Measurements from ENCODE around the gene SH3GL2.

SH3GL2 gene

DNA sequence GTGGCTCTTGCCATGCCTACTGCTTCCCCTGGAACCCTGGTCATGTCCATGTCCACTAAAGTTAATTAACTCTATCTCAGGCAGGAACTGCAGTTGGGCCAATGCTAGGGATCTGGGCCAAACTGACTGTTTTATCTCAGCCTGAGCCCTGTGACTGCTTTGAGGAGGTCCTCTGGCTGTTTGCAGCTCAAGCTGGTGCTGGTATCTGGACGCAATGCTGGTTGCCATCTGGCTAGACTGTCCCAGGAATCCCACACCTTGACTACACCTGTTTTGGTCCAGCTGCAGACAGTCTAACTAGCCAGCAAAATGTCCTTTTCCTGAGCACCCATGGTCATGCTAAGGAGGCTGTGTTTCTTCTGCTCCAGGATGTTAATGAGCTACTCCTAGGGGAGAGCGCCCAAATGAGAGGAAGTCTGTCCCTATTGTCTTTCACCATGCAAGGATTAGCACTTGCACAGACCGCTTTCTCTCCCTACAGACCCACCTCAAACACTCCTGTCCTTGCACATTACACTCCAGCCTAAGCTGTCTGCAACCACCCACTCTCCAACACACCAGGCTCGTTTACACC, 251.0 kb downstream of the SH3GL2 start:
- Histone ChIP-seq H3K4me3 (ENCODE audit: low read depth, low read length) (no peak overlapping the region), H3K9me3 (ENCODE audit: control insufficient read depth, insufficient read depth, low read depth, low read length) (0 out of 2 replicates have a peak, but pooled peaks cover 3% of the 10 kb centered on the region), H3K27me3 (ENCODE audit: control insufficient read depth, insufficient read depth, low read length) (no peaks in the 10 kb centered on the region), H3K27ac (ENCODE audit: low read depth, low read length) (no peak overlapping the region), H3K36me3 (ENCODE audit: control insufficient read depth, insufficient read depth, low read length) (no peaks in the 10 kb centered on the region), H3K9ac (ENCODE audit: low read length) (no peak overlapping the region), H3K4me1 (ENCODE audit: control insufficient read depth, insufficient read depth, low read length) (peaks cover 10% of the 10 kb centered on the region)

DNA sequence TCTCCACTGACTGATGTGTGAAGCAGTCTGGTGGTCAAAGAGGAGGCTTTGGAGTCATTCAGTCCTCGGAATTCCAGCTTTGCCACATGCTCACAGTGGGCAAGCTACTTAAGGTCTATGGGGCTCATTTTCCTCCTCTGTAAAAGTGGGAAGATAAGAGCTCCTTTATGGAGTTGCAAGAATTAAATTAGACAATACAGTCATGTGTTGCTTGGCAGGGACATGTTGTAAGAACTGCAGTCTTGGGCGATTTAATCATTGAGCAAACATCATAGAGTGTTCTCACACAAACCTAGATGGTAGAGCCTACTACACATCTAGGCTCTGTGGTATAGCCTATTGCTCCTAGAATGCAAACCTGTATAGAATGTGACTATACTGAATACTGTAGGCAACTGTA, 253.9 kb downstream of the SH3GL2 start:
- Histone ChIP-seq H3K36me3 (ENCODE audit: control insufficient read depth, insufficient read depth, low read length) (no peaks in the 10 kb centered on the region), H3K4me1 (ENCODE audit: control insufficient read depth, insufficient read depth, low read length) (peaks cover 10% of the 10 kb centered on the region), H3K4me3 (ENCODE audit: low read depth, low read length) (no peak overlapping the region), H3K27me3 (ENCODE audit: control insufficient read depth, insufficient read depth, low read length) (no peaks in the 10 kb centered on the region), H3K27ac (ENCODE audit: low read depth, low read length) (no peak overlapping the region), H3K9me3 (ENCODE audit: control insufficient read depth, insufficient read depth, low read depth, low read length) (no peaks in the 10 kb centered on the region), H3K9ac (ENCODE audit: low read length) (no peak overlapping the region)

DNA sequence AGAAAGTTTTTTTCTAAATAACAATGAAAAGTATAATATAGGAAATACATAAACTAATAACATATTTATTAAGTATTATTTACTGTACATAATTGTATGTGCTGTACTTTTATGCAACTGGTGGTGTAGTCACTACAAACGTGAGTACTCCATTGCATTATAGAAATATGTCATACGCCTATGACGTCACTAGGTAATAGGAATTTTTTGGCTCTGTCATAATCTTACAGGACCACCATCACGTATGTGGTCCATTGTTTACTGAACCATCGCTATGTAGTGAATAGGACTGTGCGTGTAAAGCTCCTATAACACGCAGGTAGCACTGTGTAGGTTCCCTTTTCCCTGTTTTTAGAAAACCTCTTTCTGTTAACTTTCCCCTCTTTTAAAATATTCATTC, 255.0 kb downstream of the SH3GL2 start:
- Histone ChIP-seq H3K27me3 (ENCODE audit: control insufficient read depth, insufficient read depth, low read length) (no peaks in the 10 kb centered on the region), H3K36me3 (ENCODE audit: control insufficient read depth, insufficient read depth, low read length) (no peaks in the 10 kb centered on the region), H3K9me3 (ENCODE audit: control insufficient read depth, insufficient read depth, low read depth, low read length) (no peaks in the 10 kb centered on the region), H3K9ac (ENCODE audit: low read length) (no peak overlapping the region), H3K4me3 (ENCODE audit: low read depth, low read length) (no peak overlapping the region), H3K27ac (ENCODE audit: low read depth, low read length) (no peak overlapping the region), H3K4me1 (ENCODE audit: control insufficient read depth, insufficient read depth, low read length) (peaks cover 10% of the 10 kb centered on the region)

DNA sequence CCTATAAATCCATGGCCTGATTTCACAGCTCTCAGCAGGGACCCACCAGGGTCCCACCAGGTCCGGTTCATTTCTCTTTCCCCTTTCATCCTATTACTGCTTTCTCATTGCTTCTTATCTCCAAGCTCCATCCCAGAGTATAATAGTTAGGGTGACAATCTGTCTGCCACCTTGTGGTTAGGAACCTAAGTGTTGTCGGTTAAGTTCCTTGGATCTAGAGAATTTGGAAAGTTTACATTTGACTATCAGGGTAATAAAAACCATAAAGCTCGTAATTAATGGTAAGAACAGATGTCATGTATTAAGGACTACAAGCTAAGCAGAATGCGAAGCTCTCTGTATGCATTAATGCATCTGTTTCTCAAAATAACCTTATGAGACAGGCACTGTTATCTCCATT, 259.1 kb downstream of the SH3GL2 start:
- Histone ChIP-seq H3K27me3 (ENCODE audit: control insufficient read depth, insufficient read depth, low read length) (no peaks in the 10 kb centered on the region), H3K27ac (ENCODE audit: low read depth, low read length) (no peak overlapping the region), H3K4me3 (ENCODE audit: low read depth, low read length) (no peak overlapping the region), H3K36me3 (ENCODE audit: control insufficient read depth, insufficient read depth, low read length) (no peaks in the 10 kb centered on the region), H3K9me3 (ENCODE audit: control insufficient read depth, insufficient read depth, low read depth, low read length) (no peaks in the 10 kb centered on the region), H3K4me1 (ENCODE audit: control insufficient read depth, insufficient read depth, low read length) (no peaks in the 10 kb centered on the region), H3K9ac (ENCODE audit: low read length) (no peak overlapping the region)

DNA sequence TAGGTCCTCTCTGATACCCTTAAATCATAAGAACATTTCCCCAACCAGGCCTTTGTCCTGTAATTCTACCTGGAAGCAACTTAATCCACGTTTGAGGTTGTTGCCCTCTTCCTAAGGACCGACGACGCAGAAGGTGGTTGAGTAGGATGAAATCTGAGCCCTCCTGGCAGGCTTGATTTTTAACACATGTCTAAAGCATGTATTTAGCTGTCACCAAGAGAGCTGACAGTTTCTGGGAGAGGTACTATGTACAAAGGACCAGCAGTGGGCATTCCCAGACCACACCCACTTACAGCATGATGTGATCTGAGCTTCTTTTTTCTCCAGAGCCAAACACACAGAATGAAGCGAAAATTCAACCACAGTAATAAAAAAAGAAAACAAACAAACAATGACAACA, 260.9 kb downstream of the SH3GL2 start:
- Histone ChIP-seq H3K4me1 (ENCODE audit: control insufficient read depth, insufficient read depth, low read length) (no peaks in the 10 kb centered on the region), H3K36me3 (ENCODE audit: control insufficient read depth, insufficient read depth, low read length) (no peaks in the 10 kb centered on the region), H3K4me3 (ENCODE audit: low read depth, low read length) (no peak overlapping the region), H3K27ac (ENCODE audit: low read depth, low read length) (no peak overlapping the region), H3K9ac (ENCODE audit: low read length) (no peak overlapping the region), H3K9me3 (ENCODE audit: control insufficient read depth, insufficient read depth, low read depth, low read length) (peaks cover 10% of the 10 kb centered on the region), H3K27me3 (ENCODE audit: control insufficient read depth, insufficient read depth, low read length) (no peaks in the 10 kb centered on the region)

DNA sequence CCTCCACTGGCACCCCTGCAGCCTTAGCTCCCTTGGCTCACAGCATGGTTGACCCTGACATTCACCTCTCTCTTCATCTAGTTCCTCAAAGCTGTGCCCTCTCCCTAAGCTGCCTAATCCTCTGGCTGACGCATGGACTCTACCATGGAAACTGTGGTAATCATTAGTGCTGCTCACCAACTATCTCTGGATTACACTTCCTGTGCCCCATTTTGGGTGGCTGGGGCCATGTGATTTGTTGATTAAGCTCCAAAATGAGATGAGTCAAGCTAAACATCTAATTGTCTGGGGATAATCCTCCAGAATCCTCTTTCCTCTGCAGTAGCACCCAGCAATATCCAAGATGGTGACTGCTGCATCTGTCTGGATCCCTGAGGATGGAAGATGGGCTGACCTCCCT, 264.4 kb downstream of the SH3GL2 start:
- H3K36me3 ChIP-seq (ENCODE audit: control insufficient read depth, insufficient read depth, low read length), result no peaks in the 10 kb centered on the region
- no peak overlapping the region for H3K9ac ChIP-seq (ENCODE audit: low read length)
- H3K27ac ChIP-seq (ENCODE audit: low read depth, low read length), result no peak overlapping the region
- no peaks in the 10 kb centered on the region for H3K27me3 ChIP-seq (ENCODE audit: control insufficient read depth, insufficient read depth, low read length)
- H3K4me1 ChIP-seq (ENCODE audit: control insufficient read depth, insufficient read depth, low read length), result no peaks in the 10 kb centered on the region
- peaks cover 16% of the 10 kb centered on the region for H3K9me3 ChIP-seq (ENCODE audit: control insufficient read depth, insufficient read depth, low read depth, low read length)
- H3K4me3 ChIP-seq (ENCODE audit: low read depth, low read length), result no peak overlapping the region
